SH-SY5Y (cell line): ENCODE data around the gene SNCB.

Experiments used
- GATA2 ChIP-seq: IDR thresholded peaks from 2 replicates; pipeline ENCODE4 v1.6.1; 2011; ENCODE audit warnings: mild to moderate bottlenecking, low read depth, low read length
- GATA3 ChIP-seq: IDR thresholded peaks from 2 replicates; pipeline ENCODE4 v1.6.1; 2011; ENCODE audit warnings: low read depth, mild to moderate bottlenecking, low read length, moderate library complexity

DNA sequence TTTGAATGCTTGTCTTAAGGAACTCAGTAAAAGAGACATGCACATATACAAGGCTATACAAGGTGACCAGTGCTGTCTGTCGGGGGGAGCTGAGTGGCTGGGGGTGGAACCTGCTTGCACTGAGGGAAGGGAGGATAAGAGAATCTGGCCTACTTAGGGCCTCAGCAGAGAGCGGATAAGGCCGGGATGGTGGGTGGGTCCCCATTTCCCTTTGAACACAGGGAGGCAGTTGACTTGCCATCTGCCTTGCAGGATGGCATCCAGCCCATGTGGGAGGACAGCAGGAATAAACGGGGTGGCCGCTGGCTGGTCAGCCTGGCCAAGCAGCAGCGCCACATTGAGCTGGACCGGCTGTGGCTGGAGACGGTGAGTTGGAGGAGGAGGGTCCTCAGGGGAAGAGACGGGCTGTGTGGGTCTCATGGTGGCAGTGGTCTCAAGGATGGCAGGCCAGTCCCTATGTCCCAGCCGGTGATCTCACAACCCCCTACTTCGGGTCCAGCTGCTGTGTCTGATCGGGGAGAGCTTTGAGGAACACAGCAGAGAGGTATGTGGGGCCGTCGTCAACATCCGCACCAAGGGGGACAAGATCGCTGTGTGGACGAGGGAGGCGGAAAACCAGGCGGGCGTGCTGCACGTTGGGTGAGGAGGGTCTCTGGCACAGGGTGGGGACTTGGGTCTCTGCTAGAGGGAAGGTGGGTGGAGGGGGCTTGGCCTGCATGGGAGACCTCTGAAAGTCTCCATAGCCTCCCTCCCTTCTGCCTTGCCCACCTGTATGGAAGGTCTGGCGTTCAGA is 14.7 kb upstream of the SNCB start:
- TF ChIP-seq GATA2 (no peak), GATA3 (no peak)
